Ascending aorta (tissue), 2 donors: Measurements from ENCODE around the gene LIMK1. TPM values are rescaled to one million over a fixed set of nuclear protein-coding genes. Genes with fewer than 3 reads are reported as not detected.

Experiments
- DNase-seq, 2 donors: peaks; one replicate each; pipeline ENCODE4 v3.0.0-alpha.2; 2019; ENCODE audit warnings: low spot score in 2 of 2
- H3K27ac ChIP-seq, 2 donors: fragments of 200-600 bp; sonication (generic); one replicate each; pipeline ENCODE4 v1.5.1; 2016 to 2017; ENCODE audit warnings: mild to moderate bottlenecking in 1 of 2
- H3K27me3 ChIP-seq: fragments of 200-600 bp; sonication (generic); one replicate; pipeline ENCODE4 v1.5.1; 2017
- H3K36me3 ChIP-seq, 2 donors: fragments of 200-600 bp; sonication (generic); one replicate each; pipeline ENCODE4 v1.5.1; 2016
- H3K4me1 ChIP-seq, 2 donors: fragments of 200-600 bp; sonication (generic); one replicate each; pipeline ENCODE4 v1.5.1; 2016 to 2017; ENCODE audit warnings: mild to moderate bottlenecking in 1 of 2
- H3K4me3 ChIP-seq, 2 donors: fragments of 200-600 bp; sonication (generic); one replicate each; pipeline ENCODE4 v1.5.1; 2016 to 2017; ENCODE audit warnings: mild to moderate bottlenecking in 1 of 2
- H3K9me3 ChIP-seq, 2 donors: fragments of 200-600 bp; sonication (generic); one replicate each; pipeline ENCODE4 v1.5.1; 2016
- CTCF ChIP-seq, 3 experiments: fragments of 200-600 bp in 2 of 3; fragments of 450-650 bp in 1 of 3; sonication (generic) in 2 of 3; IDR thresholded peaks; one replicate each; pipeline ENCODE4 v1.5.1; 2016 to 2019; ENCODE audit warnings: antibody characterized with exemption in 3 of 3, mild to moderate bottlenecking in 1 of 3, moderate library complexity in 1 of 3
- intact Hi-C: fragments of 100-400 bp; cut with DNase I; formaldehyde crosslinking; loops from one replicate; pipeline ENCODE4 v1.15.1; 2023
- total RNA-seq: library from RNA; depleted of rRNA; stranded (reverse); fragments of >200 nt; gene quantifications from one replicate; pipeline ENCODE4 v1.1.0, GENCODE V29; 2016

Gene LIMK1
- total RNA-seq, 1 donor from 2014 or later, result 30.0 TPM

GRCh38 chr7:74138945-74139843, 55.6 kb downstream of the LIMK1 start:
- no peak for DNase-seq
- intact Hi-C loops, result no loop called here
- no peak for TF ChIP-seq CTCF (IDR thresholded peaks at IDR 0.05)

GRCh38 chr7:74141705-74142104, 58.1 kb downstream of the LIMK1 start:
- no peaks in the 10 kb centered on the region for H3K27me3 ChIP-seq
- no peaks in the 10 kb centered on the region for H3K36me3 ChIP-seq
- no peak for TF ChIP-seq CTCF (IDR thresholded peaks at IDR 0.05)
- H3K9me3 ChIP-seq, result no peaks in the 10 kb centered on the region
- no peak for DNase-seq
- intact Hi-C loops, result no loop called here
- H3K27ac ChIP-seq, result no peak overlapping the region
- H3K4me3 ChIP-seq, result no peak overlapping the region
- no peaks in the 10 kb centered on the region for H3K4me1 ChIP-seq

More at GRCh38 chr7:74138945-74139843, 55.6 kb downstream of the LIMK1 start:
- Histone ChIP-seq H3K27me3 (no peaks in the 10 kb centered on the region), H3K9me3 (no peaks in the 10 kb centered on the region), H3K36me3 (no peaks in the 10 kb centered on the region), H3K4me3 (no peak overlapping the region), H3K27ac (no peak overlapping the region), H3K4me1 (no peaks in the 10 kb centered on the region)

GRCh38 chr7:74143383-74143782, 59.8 kb downstream of the LIMK1 start:
- H3K4me3 ChIP-seq, result no peak overlapping the region
- H3K9me3 ChIP-seq, result no peaks in the 10 kb centered on the region
- no peaks in the 10 kb centered on the region for H3K27me3 ChIP-seq
- no peaks in the 10 kb centered on the region for H3K36me3 ChIP-seq
- intact Hi-C loops, result no loop called here
- no peaks in the 10 kb centered on the region for H3K4me1 ChIP-seq
- no peak for DNase-seq
- H3K27ac ChIP-seq, result no peak overlapping the region
- no peak for TF ChIP-seq CTCF (IDR thresholded peaks at IDR 0.05)

- H3K4me1 ChIP-seq, result no peaks in the 10 kb centered on the region
- no peak for DNase-seq
- H3K36me3 ChIP-seq, result no peaks in the 10 kb centered on the region
- TF ChIP-seq CTCF (IDR thresholded peaks at IDR 0.05), result no peak
- no peaks in the 10 kb centered on the region for H3K9me3 ChIP-seq
- no peak overlapping the region for H3K4me3 ChIP-seq
- intact Hi-C loops, result no loop called here
- H3K27ac ChIP-seq, result no peak overlapping the region
- H3K27me3 ChIP-seq, result no peaks in the 10 kb centered on the region
These were observed 64.9 kb downstream of the LIMK1 start for GRCh38 chr7:74148491-74148890.

GRCh38 chr7:74149071-74149470, 65.5 kb downstream of the LIMK1 start:
- Histone ChIP-seq H3K36me3 (no peaks in the 10 kb centered on the region), H3K4me1 (no peaks in the 10 kb centered on the region), H3K9me3 (no peaks in the 10 kb centered on the region), H3K4me3 (no peak overlapping the region), H3K27me3 (no peaks in the 10 kb centered on the region), H3K27ac (no peak overlapping the region)
- DNase-seq, result no peak
- intact Hi-C loops, result no loop called here
- no peak for TF ChIP-seq CTCF (IDR thresholded peaks at IDR 0.05)
